CD14-positive monocyte (primary cell): Measurements from ENCODE around the gene LRP1. TPM values are rescaled to one million over a fixed set of nuclear protein-coding genes. Genes with fewer than 3 reads are reported as not detected.
A peak's percentile ranks its signal among the peaks of the same experiment; 100 is the strongest.

Source experiments
- DNase-seq, 3 donors: peaks; one replicate each; pipeline ENCODE4 v3.0.0-alpha.2; 2011 to 2022
- H2AFZ ChIP-seq: 2 replicates; pipeline ENCODE4 v1.6.0; 2012; ENCODE audit warnings: mild to moderate bottlenecking, low read depth, low read length, inconsistent platforms; ENCODE audit not compliant: insufficient read depth, poor library complexity, severe bottlenecking
- H3K27ac ChIP-seq, 2 donors: 1 replicate in 1 of 2; 2 replicates in 1 of 2; pipeline ENCODE4 v1.5.1; 2012 to 2013; ENCODE audit warnings: low read length in 2 of 2, control low read depth in 1 of 2, inconsistent platforms in 1 of 2, low read depth in 1 of 2, mild to moderate bottlenecking in 1 of 2
- H3K27me3 ChIP-seq, 2 donors: one replicate each; pipeline versions ENCODE4 v1.6.0 to v1.6.1; 2011 to 2013; ENCODE audit warnings: low read length in 2 of 2; ENCODE audit not compliant: control insufficient read depth in 2 of 2, insufficient read depth in 2 of 2
- H3K36me3 ChIP-seq, 2 donors: replicated peaks in 1 of 2; 1 replicate in 1 of 2; 2 replicates in 1 of 2; pipeline versions ENCODE4 v1.5.1 to v1.6.1; 2012 to 2013; ENCODE audit warnings: low read length in 2 of 2, control low read depth in 1 of 2, inconsistent platforms in 1 of 2, mild to moderate bottlenecking in 1 of 2; ENCODE audit not compliant: insufficient read depth in 2 of 2, control insufficient read depth in 1 of 2
- H3K4me1 ChIP-seq, 2 donors: 1 replicate in 1 of 2; 2 replicates in 1 of 2; pipeline versions ENCODE4 v1.5.1 to v1.6.1; 2012 to 2013; ENCODE audit warnings: low read length in 2 of 2, control low read depth in 1 of 2, inconsistent platforms in 1 of 2, mild to moderate bottlenecking in 1 of 2, moderate library complexity in 1 of 2; ENCODE audit not compliant: insufficient read depth in 2 of 2, control insufficient read depth in 1 of 2
- H3K4me2 ChIP-seq: replicated peaks from 2 replicates; pipeline ENCODE3; 2012; ENCODE audit warnings: low read length, moderate library complexity, mild to moderate bottlenecking; ENCODE audit not compliant: poor library complexity, severe bottlenecking; ENCODE audit errors: extremely low read depth
- H3K4me3 ChIP-seq, 3 experiments: fragments of 200-600 bp in 1 of 3; sonication (generic) in 1 of 3; replicated peaks in 1 of 3; 1 replicate in 2 of 3; 2 replicates in 1 of 3; pipeline ENCODE4 v1.5.1; 2011 to 2013; ENCODE audit warnings: low read length in 3 of 3, mild to moderate bottlenecking in 3 of 3, control low read depth in 2 of 3, low read depth in 2 of 3, inconsistent platforms in 1 of 3, moderate library complexity in 1 of 3
- H3K79me2 ChIP-seq: 2 replicates; pipeline ENCODE4 v1.6.0; 2012; ENCODE audit warnings: mild to moderate bottlenecking, control low read depth, inconsistent platforms, low read length, moderate library complexity; ENCODE audit not compliant: insufficient read depth
- H3K9ac ChIP-seq: 2 replicates; pipeline ENCODE4 v1.6.0; 2017; ENCODE audit warnings: low read length, mild to moderate bottlenecking; ENCODE audit not compliant: insufficient read depth, poor library complexity, severe bottlenecking
- H3K9me3 ChIP-seq, 2 donors: replicated peaks in 1 of 2; 1 replicate in 1 of 2; 2 replicates in 1 of 2; pipeline versions ENCODE4 v1.5.1 to v1.6.1; 2012 to 2013; ENCODE audit warnings: low read length in 2 of 2, control low read depth in 1 of 2; ENCODE audit not compliant: control insufficient read depth in 1 of 2, insufficient read depth in 1 of 2
- H4K20me1 ChIP-seq: 2 replicates; pipeline ENCODE4 v1.6.0; 2012; ENCODE audit warnings: mild to moderate bottlenecking, low read length, control low read depth, moderate library complexity; ENCODE audit not compliant: insufficient read depth
- H3K27ac Mint-ChIP-seq, 7 donors: one replicate each; pipeline ENCODE4 v1.8.0; 2020; ENCODE audit warnings: mild to moderate bottlenecking in 7 of 7, mixed read lengths in 7 of 7, moderate library complexity in 6 of 7, inconsistent platforms in 2 of 7
- H3K27me3 Mint-ChIP-seq, 3 donors: one replicate each; pipeline ENCODE4 v1.8.0; 2021 to 2022; ENCODE audit warnings: low read depth in 3 of 3, mild to moderate bottlenecking in 3 of 3, mixed read lengths in 3 of 3, moderate library complexity in 3 of 3, inconsistent platforms in 1 of 3
- H3K36me3 Mint-ChIP-seq, 2 donors: one replicate each; pipeline ENCODE4 v1.8.0; 2020; ENCODE audit warnings: mixed read lengths in 2 of 2, inconsistent platforms in 1 of 2, mild to moderate bottlenecking in 1 of 2
- H3K4me1 Mint-ChIP-seq: one replicate; pipeline ENCODE4 v1.8.0; 2020; ENCODE audit warnings: mild to moderate bottlenecking, mixed read lengths
- H3K4me3 Mint-ChIP-seq, 2 donors: one replicate each; pipeline ENCODE4 v1.8.0; 2020; ENCODE audit warnings: mild to moderate bottlenecking in 2 of 2, mixed read lengths in 2 of 2, moderate library complexity in 1 of 2
- H3K9me3 Mint-ChIP-seq, 7 donors: one replicate each; pipeline ENCODE4 v1.8.0; 2020 to 2022; ENCODE audit warnings: mixed read lengths in 7 of 7, mild to moderate bottlenecking in 6 of 7, moderate library complexity in 6 of 7, inconsistent platforms in 2 of 7
- CTCF ChIP-seq: fragments of 200-600 bp; IDR thresholded peaks from one replicate; pipeline ENCODE4 v1.8.0; 2022; ENCODE audit warnings: antibody characterized with exemption, mild to moderate bottlenecking
- WGBS: methylation state at CpG from one replicate; pipeline ENCODE4 v1.1.5; 2013; ENCODE audit warnings: missing lambda C conversion rate; ENCODE audit not compliant: insufficient coverage; 5-methylcytosine and 5-hydroxymethylcytosine counted together
- intact Hi-C, 2 donors: fragments of 100-400 bp; cut with micrococcal nuclease; formaldehyde crosslinking; loops; one replicate each; pipeline versions ENCODE4 v1.15.0 to v1.15.1; 2023
- polyA plus RNA-seq, 3 donors: library from polyadenylated mRNA; depleted of rRNA in 1 of 3; unstranded in 2 of 3; stranded (reverse) in 1 of 3; fragments of 300-500 nt in 2 of 3; fragments of >200 nt in 1 of 3; fragmentation: Illumina TruSeq in 2 of 3; gene quantifications; 1 replicate in 2 of 3; 2 replicates in 1 of 3; pipeline ENCODE4 v1.2.3, GENCODE V29; 2012 to 2021

Gene LRP1
- polyA plus RNA-seq, 3 donors = 5.5 to 246 (median 10.5) TPM

DNA sequence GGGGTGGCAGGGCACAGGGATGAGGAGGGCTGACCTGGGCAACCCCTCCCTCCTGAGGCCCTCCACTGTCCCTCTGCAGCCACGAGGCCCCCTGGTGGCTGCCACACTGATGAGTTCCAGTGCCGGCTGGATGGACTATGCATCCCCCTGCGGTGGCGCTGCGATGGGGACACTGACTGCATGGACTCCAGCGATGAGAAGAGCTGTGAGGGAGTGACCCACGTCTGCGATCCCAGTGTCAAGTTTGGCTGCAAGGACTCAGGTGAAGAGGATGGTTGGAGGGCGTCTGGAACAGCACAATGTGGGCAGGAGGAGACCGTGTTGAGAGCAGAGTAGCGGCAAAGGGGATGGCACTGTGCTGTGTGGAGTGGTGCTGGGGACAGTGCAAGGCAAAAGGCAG, 44.8 kb downstream of the LRP1 start:
- H4K20me1 ChIP-seq = peaks cover 97% of the 10 kb centered on the region
- no peaks in the 10 kb centered on the region for H3K4me1 ChIP-seq
- TF ChIP-seq CTCF = peak; percentile 73
- H3K9ac ChIP-seq = no peak overlapping the region
- no peak overlapping the region for H3K4me3 ChIP-seq
- H3K27ac ChIP-seq = no peak overlapping the region
- H3K9me3 ChIP-seq = no peaks in the 10 kb centered on the region
- H3K79me2 ChIP-seq = no peaks in the 10 kb centered on the region
- H3K4me1 Mint-ChIP-seq = peaks cover 12% of the 10 kb centered on the region
- no peak overlapping the region for H3K4me2 ChIP-seq
- H3K27me3 ChIP-seq = no peaks in the 10 kb centered on the region
- peaks cover 92 to 98% of the 10 kb centered on the region in 2 donors for H3K36me3 ChIP-seq
- peak overlapping the region in 1 of 2 donors; percentile 5 for H3K4me3 Mint-ChIP-seq
- no peak overlapping the region for H2AFZ ChIP-seq
- DNase-seq = peak in 1 of 3 donors; percentile 20
- peaks cover 3 to 4% (median 4%) of the 10 kb centered on the region in 3 donors for H3K27me3 Mint-ChIP-seq
- WGBS = 72% methylated on average over 11 of the region's 11 CpGs
- intact Hi-C loops = loop anchor here in 1 of 2 donors (5.0 kb wide), 1 partner anchor 51 kb away; no protein-coding TSS in a partner anchor
- peaks cover 0 to 4% (median 0%) of the 10 kb centered on the region in 7 donors for H3K9me3 Mint-ChIP-seq
- peaks cover 94 to 100% of the 10 kb centered on the region in 2 donors for H3K36me3 Mint-ChIP-seq
- no peak overlapping the region for H3K27ac Mint-ChIP-seq

GRCh38 chr12:57173683-57174082, 45.4 kb downstream of the LRP1 start:
- H3K27me3 Mint-ChIP-seq = peaks cover 3 to 5% (median 4%) of the 10 kb centered on the region in 3 donors
- WGBS = 96% methylated on average over 14 of the region's 14 CpGs
- Histone ChIP-seq H3K4me2 (no peak overlapping the region), H4K20me1 (peaks cover 97% of the 10 kb centered on the region), H3K4me1 (no peaks in the 10 kb centered on the region), H2AFZ (no peak overlapping the region), H3K79me2 (no peaks in the 10 kb centered on the region), H3K9ac (no peak overlapping the region), H3K27me3 (no peaks in the 10 kb centered on the region), H3K27ac (no peak overlapping the region), H3K36me3 (peaks cover 92 to 98% of the 10 kb centered on the region in 2 donors), H3K9me3 (no peaks in the 10 kb centered on the region), H3K4me3 (no peak overlapping the region)
- peak overlapping the region in 1 of 7 donors; percentile 2 for H3K27ac Mint-ChIP-seq
- intact Hi-C loops = loop anchor here in 1 of 2 donors (5.0 kb wide), 1 partner anchor 51 kb away; no protein-coding TSS in a partner anchor
- H3K4me1 Mint-ChIP-seq = peaks cover 12% of the 10 kb centered on the region
- H3K36me3 Mint-ChIP-seq = peaks cover 94 to 100% of the 10 kb centered on the region in 2 donors
- TF ChIP-seq CTCF = no peak
- no peak overlapping the region for H3K4me3 Mint-ChIP-seq
- H3K9me3 Mint-ChIP-seq = peaks cover 0 to 4% (median 0%) of the 10 kb centered on the region in 7 donors
- no peak for DNase-seq
